Ascending aorta (tissue), 2 donors: ENCODE measurements around the gene ARID4B. TPM values are rescaled to one million over a fixed set of nuclear protein-coding genes. Genes with fewer than 3 reads are reported as not detected.
A peak's percentile ranks its signal among the peaks of the same experiment; 100 is the strongest.

Experiments used
- DNase-seq, 2 donors: peaks; one replicate each; pipeline ENCODE4 v3.0.0-alpha.2; 2019; ENCODE audit warnings: low spot score in 2 of 2
- H3K27ac ChIP-seq, 2 donors: fragments of 200-600 bp; sonication (generic); one replicate each; pipeline ENCODE4 v1.5.1; 2016 to 2017; ENCODE audit warnings: mild to moderate bottlenecking in 1 of 2
- H3K27me3 ChIP-seq: fragments of 200-600 bp; sonication (generic); one replicate; pipeline ENCODE4 v1.5.1; 2017
- H3K36me3 ChIP-seq, 2 donors: fragments of 200-600 bp; sonication (generic); one replicate each; pipeline ENCODE4 v1.5.1; 2016
- H3K4me1 ChIP-seq, 2 donors: fragments of 200-600 bp; sonication (generic); one replicate each; pipeline ENCODE4 v1.5.1; 2016 to 2017; ENCODE audit warnings: mild to moderate bottlenecking in 1 of 2
- H3K4me3 ChIP-seq, 2 donors: fragments of 200-600 bp; sonication (generic); one replicate each; pipeline ENCODE4 v1.5.1; 2016 to 2017; ENCODE audit warnings: mild to moderate bottlenecking in 1 of 2
- H3K9me3 ChIP-seq, 2 donors: fragments of 200-600 bp; sonication (generic); one replicate each; pipeline ENCODE4 v1.5.1; 2016
- CTCF ChIP-seq, 3 experiments: fragments of 200-600 bp in 2 of 3; fragments of 450-650 bp in 1 of 3; sonication (generic) in 2 of 3; IDR thresholded peaks; one replicate each; pipeline ENCODE4 v1.5.1; 2016 to 2019; ENCODE audit warnings: antibody characterized with exemption in 3 of 3, mild to moderate bottlenecking in 1 of 3, moderate library complexity in 1 of 3
- intact Hi-C: fragments of 100-400 bp; cut with DNase I; formaldehyde crosslinking; loops from one replicate; pipeline ENCODE4 v1.15.1; 2023
- total RNA-seq: library from RNA; depleted of rRNA; stranded (reverse); fragments of >200 nt; gene quantifications from one replicate; pipeline ENCODE4 v1.1.0, GENCODE V29; 2016

The ARID4B gene
- total RNA-seq, 1 donor from 2014 or later = 22.5 TPM

GRCh38 chr1:235129774-235130570, 198.0 kb downstream of the ARID4B start:
- TF ChIP-seq CTCF (IDR thresholded peaks at IDR 0.05) = no peak
- Histone ChIP-seq H3K4me3 (no peak overlapping the region), H3K27me3 (no peaks in the 10 kb centered on the region), H3K9me3 (no peaks in the 10 kb centered on the region), H3K27ac (no peak overlapping the region), H3K4me1 (peaks cover 0 to 4% of the 10 kb centered on the region in 2 donors), H3K36me3 (peaks cover 14 to 34% of the 10 kb centered on the region in 2 donors)
- DNase-seq = no peak
- intact Hi-C loops = loop anchor here (2.0 kb wide), 4 partner anchors 25 to 757 kb away; partner anchors contain the start of genes ARID4B, COA6, GGPS1 and RBM34

- peak; percentile 84 to 98 for DNase-seq
- H3K9me3 ChIP-seq = no peaks in the 10 kb centered on the region
- intact Hi-C loops = loop anchor here (2.0 kb wide), 4 partner anchors 24 to 756 kb away; partner anchors contain the start of genes ARID4B, COA6, GGPS1 and RBM34
- peak within 1 kb of the TSS; percentile 60 to 99 for H3K4me3 ChIP-seq
- peaks cover 0 to 4% of the 10 kb centered on the region in 2 donors for H3K4me1 ChIP-seq
- H3K36me3 ChIP-seq = peaks cover 8 to 24% of the 10 kb centered on the region in 2 donors
- peak in 1 of 3 experiments; percentile 3 for TF ChIP-seq CTCF (IDR thresholded peaks at IDR 0.05)
- H3K27ac ChIP-seq = peak within 1 kb of the TSS; percentile 86 to 94
- no peaks in the 10 kb centered on the region for H3K27me3 ChIP-seq
These were observed 199.3 kb downstream of the ARID4B start, which contains the start of gene TOMM20 for GRCh38 chr1:235128456-235129328. TOMM20 (minus strand) TSS chr1:235128837; CDS start chr1:235128715, 122 bp downstream.

- intact Hi-C loops = loop anchor here (2.0 kb wide), 4 partner anchors 23 to 755 kb away; partner anchors contain the start of genes ARID4B, COA6, GGPS1 and RBM34
- TF ChIP-seq CTCF (IDR thresholded peaks at IDR 0.05) = peak in 1 of 3 experiments; percentile 4
- H3K27ac ChIP-seq = peak overlapping the region; percentile 86 to 94
- peaks cover 6 to 17% of the 10 kb centered on the region in 2 donors for H3K36me3 ChIP-seq
- peaks cover 0 to 4% of the 10 kb centered on the region in 2 donors for H3K4me1 ChIP-seq
- H3K27me3 ChIP-seq = no peaks in the 10 kb centered on the region
- no peaks in the 10 kb centered on the region for H3K9me3 ChIP-seq
- no peak for DNase-seq
- H3K4me3 ChIP-seq = peak overlapping the region; percentile 60 to 99
These were observed 200.1 kb downstream of the ARID4B start for GRCh38 chr1:235127732-235128455.

- no peak for DNase-seq
- Histone ChIP-seq H3K4me1 (peaks cover 0 to 4% of the 10 kb centered on the region in 2 donors), H3K4me3 (peak overlapping the region; percentile 60 to 99), H3K27me3 (no peaks in the 10 kb centered on the region), H3K27ac (no peak overlapping the region), H3K36me3 (peaks cover 0 to 12% of the 10 kb centered on the region in 2 donors), H3K9me3 (no peaks in the 10 kb centered on the region)
- TF ChIP-seq CTCF (IDR thresholded peaks at IDR 0.05) = no peak
- intact Hi-C loops = no loop called here
These were observed 200.8 kb downstream of the ARID4B start for GRCh38 chr1:235127203-235127602.

- Histone ChIP-seq H3K9me3 (no peaks in the 10 kb centered on the region), H3K27ac (no peak overlapping the region), H3K4me3 (no peak overlapping the region), H3K4me1 (peaks cover 0 to 4% of the 10 kb centered on the region in 2 donors), H3K36me3 (peaks cover 11 to 22% of the 10 kb centered on the region in 2 donors), H3K27me3 (no peaks in the 10 kb centered on the region)
- no peak for DNase-seq
- intact Hi-C loops = no loop called here
- TF ChIP-seq CTCF (IDR thresholded peaks at IDR 0.05) = no peak
These were observed 203.3 kb downstream of the ARID4B start for GRCh38 chr1:235124665-235125064.
